ENCODE data around the gene DAZL.

Gene DAZL

GRCh38 chr3:16605966-16606365 lies 743 bp upstream of the DAZL start:
- ChIA-PET CTCF (no interaction called here), POLR2A (interaction anchor here (1.0 kb wide), 1 partner anchor 66 kb away, joined by 3 read pairs; no protein-coding TSS in a partner anchor)
- Histone ChIP-seq H3K4me3 (ENCODE audit: low read depth, low read length) (no peak overlapping the region), H3K9me3 (ENCODE audit: control insufficient read depth, insufficient read depth, low read depth, low read length) (no peaks in the 10 kb centered on the region), H3K36me3 (ENCODE audit: control insufficient read depth in 2 of 2, insufficient read depth in 1 of 2, low read length in 2 of 2) (no peaks in the 10 kb centered on the region), H3K27ac (ENCODE audit: extremely low read depth, low read depth, low read length) (no peak overlapping the region), H3K4me1 (ENCODE audit: control insufficient read depth, insufficient read depth, low read length) (no peaks in the 10 kb centered on the region)
- TF ChIP-seq ZEB2 (tag by site-specific recombination; IDR thresholded peaks at IDR 0.05) = no peak
- TF ChIP-seq GLI4 (tag by site-specific recombination; IDR thresholded peaks at IDR 0.05) = no peak
- TF ChIP-seq ZNF610 (tag by site-specific recombination; IDR thresholded peaks at IDR 0.05; ENCODE audit: borderline replicate concordance) = no peak
- no peak for TF ChIP-seq ZNF133 (tag by site-specific recombination; IDR thresholded peaks at IDR 0.05)
- no peak for TF ChIP-seq ZNF473 (tag by site-specific recombination; IDR thresholded peaks at IDR 0.05)
- TF ChIP-seq ZNF404 (tag by site-specific recombination; IDR thresholded peaks at IDR 0.05) = no peak

GRCh38 chr3:16604433-16604832 lies 790 bp downstream of the DAZL start:
- Histone ChIP-seq H3K9me3 (ENCODE audit: control insufficient read depth, insufficient read depth, low read depth, low read length) (no peaks in the 10 kb centered on the region), H3K4me3 (ENCODE audit: low read depth, low read length) (no peak overlapping the region), H3K27ac (ENCODE audit: extremely low read depth, low read depth, low read length) (no peak overlapping the region), H3K36me3 (ENCODE audit: control insufficient read depth in 2 of 2, insufficient read depth in 1 of 2, low read length in 2 of 2) (no peaks in the 10 kb centered on the region), H3K4me1 (ENCODE audit: control insufficient read depth, insufficient read depth, low read length) (no peaks in the 10 kb centered on the region)
- CTCF ChIA-PET = no interaction called here
- TF ChIP-seq ZNF239 (tag by site-specific recombination; IDR thresholded peaks at IDR 0.05) (no peak), ZXDB (tag by site-specific recombination; IDR thresholded peaks at IDR 0.05) (no peak), HOXC10 (CRISPR knock-in tag; IDR thresholded peaks at IDR 0.05) (no peak), ZNF549 (tag by site-specific recombination; IDR thresholded peaks at IDR 0.05) (no peak), ATF2 (tag by site-specific recombination; IDR thresholded peaks at IDR 0.05; ENCODE audit: low read depth) (no peak), ZNF148 (tag by site-specific recombination; IDR thresholded peaks at IDR 0.05; ENCODE audit: borderline replicate concordance) (no peak), ZNF311 (tag by site-specific recombination; IDR thresholded peaks at IDR 0.05; ENCODE audit: borderline replicate concordance) (no peak), ZBTB1 (tag by site-specific recombination; IDR thresholded peaks at IDR 0.05) (no peak), ZNF560 (tag by site-specific recombination; IDR thresholded peaks at IDR 0.05; ENCODE audit: borderline replicate concordance) (no peak), GLI4 (tag by site-specific recombination; IDR thresholded peaks at IDR 0.05) (no peak), ZNF580 (tag by site-specific recombination; IDR thresholded peaks at IDR 0.05) (no peak), KLF9 (tag by site-specific recombination; IDR thresholded peaks at IDR 0.05; ENCODE audit: low read depth) (no peak)
- POLR2A ChIA-PET = no interaction called here

GRCh38 chr3:16601537-16602005 lies 3.7 kb downstream of the DAZL start:
- H3K9me3 ChIP-seq (ENCODE audit: control insufficient read depth, insufficient read depth, low read depth, low read length) = no peaks in the 10 kb centered on the region
- H3K27ac ChIP-seq (ENCODE audit: extremely low read depth, low read depth, low read length) = no peak overlapping the region
- no peaks in the 10 kb centered on the region for H3K4me1 ChIP-seq (ENCODE audit: control insufficient read depth, insufficient read depth, low read length)
- H3K4me3 ChIP-seq (ENCODE audit: low read depth, low read length) = no peak overlapping the region
- H3K36me3 ChIP-seq (ENCODE audit: control insufficient read depth in 2 of 2, insufficient read depth in 1 of 2, low read length in 2 of 2) = no peaks in the 10 kb centered on the region
- CTCF ChIA-PET = interaction anchor here (0.5 to 3.5 kb wide), 32 partner anchors 9 to 812 kb away, joined by 3 to 59 read pairs (median 4); no protein-coding TSS in a partner anchor
- POLR2A ChIA-PET = no interaction called here
- no peak for TF ChIP-seq ZNF148 (tag by site-specific recombination; IDR thresholded peaks at IDR 0.05; ENCODE audit: borderline replicate concordance)
- no peak for TF ChIP-seq ZNF544 (tag by site-specific recombination; IDR thresholded peaks at IDR 0.05)
- no peak for TF ChIP-seq BCL11B (tag by site-specific recombination; IDR thresholded peaks at IDR 0.05; ENCODE audit: low read depth)
- no peak for TF ChIP-seq ZNF23 (tag by site-specific recombination; IDR thresholded peaks at IDR 0.05; ENCODE audit: borderline replicate concordance)
- no peak for TF ChIP-seq ZNF155 (tag by site-specific recombination; IDR thresholded peaks at IDR 0.05)
- no peak for TF ChIP-seq ZNF221 (tag by site-specific recombination; IDR thresholded peaks at IDR 0.05; ENCODE audit: borderline replicate concordance)
- TF ChIP-seq ZNF274 (IDR thresholded peaks at IDR 0.05; ENCODE audit: low read length) = no peak
- no peak for TF ChIP-seq ZNF274 (tag by site-specific recombination; IDR thresholded peaks at IDR 0.05; ENCODE audit: borderline replicate concordance)

Data from HEK293 (cell line).